ENCODE data around the gene WNT7B.

WNT7B gene

DNA sequence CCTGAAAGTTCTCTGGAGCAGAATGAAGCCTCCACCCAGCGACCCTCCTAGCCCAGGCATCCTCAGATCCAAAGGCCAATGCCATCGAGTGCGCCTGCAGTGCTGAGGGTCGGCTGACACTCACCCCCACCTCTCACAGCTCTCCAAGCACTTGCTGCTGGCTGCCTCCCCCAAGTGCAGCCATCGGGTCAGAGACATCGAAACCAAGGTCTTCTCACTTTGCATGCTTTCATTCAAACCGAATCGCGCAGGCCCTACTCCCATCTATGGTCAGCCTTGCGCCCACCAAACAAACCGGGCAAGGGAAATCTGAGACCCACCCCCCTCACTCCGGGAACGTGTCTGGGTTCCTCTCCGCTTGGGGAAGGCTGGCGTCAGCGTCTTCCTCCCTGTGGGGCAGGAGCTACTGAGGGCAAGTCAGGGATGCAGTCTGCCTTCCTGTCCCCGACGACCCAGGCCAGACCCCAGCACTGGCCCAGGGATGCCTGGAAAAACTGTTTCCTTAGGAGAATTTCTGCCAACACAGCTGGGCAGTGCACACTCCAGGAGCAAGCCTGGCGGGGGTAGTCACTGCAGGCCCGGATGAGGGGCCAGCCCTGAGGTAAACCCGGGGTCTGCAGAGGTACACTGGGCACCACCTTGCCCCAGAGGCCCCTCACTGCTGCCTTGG, 7.0 kb downstream of the WNT7B start:
- DNase-seq = no peak

DNA sequence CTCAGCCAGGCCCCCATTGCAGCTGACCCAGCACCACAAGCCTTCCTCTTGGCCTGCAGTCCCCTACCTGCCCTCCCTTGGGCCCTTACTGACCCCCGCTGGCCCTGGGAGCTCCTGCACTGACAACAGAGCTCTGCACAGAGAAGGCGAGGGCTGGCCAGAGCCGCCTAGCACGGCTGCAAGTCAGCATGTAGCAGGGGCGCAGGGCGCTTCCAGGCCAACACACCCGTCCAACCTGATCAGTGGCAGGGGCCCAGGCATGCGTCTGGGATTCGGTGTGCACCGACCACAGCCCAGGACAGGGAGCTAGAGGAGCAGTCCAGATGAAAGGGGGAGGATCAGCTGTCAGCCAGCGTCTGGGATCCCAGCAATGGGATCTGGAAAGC, 7.6 kb downstream of the WNT7B start:
- no peak for DNase-seq

DNA sequence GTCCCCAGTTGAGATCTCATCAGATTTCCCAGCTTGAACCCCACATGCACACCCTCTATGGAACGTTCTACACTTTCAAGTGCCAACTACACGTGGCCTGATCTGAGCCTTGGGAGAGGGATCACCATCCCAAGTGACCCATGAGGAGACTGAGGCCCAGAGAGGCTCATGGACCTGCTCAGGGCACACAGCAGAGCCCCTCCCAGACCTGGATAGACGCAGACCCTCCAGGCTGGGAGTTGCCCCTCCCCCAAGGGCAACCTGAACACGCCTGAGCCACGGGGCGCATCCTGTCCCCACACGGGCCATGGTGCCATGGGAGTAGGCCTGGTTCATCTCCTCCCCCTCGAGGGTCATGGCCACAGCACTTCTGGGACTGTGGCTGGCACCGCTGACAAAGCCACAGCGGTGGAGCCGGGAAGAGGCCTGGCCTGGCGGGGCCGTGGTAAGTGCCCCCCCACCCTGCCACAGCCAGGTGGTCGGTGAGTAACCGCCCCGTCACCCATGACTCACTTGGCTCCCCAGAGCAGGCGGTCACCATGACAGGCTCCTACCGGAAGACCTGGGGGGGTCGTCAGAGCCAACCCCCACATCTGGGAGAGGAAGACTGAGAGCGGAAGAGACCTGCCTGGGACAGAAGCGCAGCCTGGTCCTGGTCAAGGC, 8.1 kb downstream of the WNT7B start:
- no peak for DNase-seq

DNA sequence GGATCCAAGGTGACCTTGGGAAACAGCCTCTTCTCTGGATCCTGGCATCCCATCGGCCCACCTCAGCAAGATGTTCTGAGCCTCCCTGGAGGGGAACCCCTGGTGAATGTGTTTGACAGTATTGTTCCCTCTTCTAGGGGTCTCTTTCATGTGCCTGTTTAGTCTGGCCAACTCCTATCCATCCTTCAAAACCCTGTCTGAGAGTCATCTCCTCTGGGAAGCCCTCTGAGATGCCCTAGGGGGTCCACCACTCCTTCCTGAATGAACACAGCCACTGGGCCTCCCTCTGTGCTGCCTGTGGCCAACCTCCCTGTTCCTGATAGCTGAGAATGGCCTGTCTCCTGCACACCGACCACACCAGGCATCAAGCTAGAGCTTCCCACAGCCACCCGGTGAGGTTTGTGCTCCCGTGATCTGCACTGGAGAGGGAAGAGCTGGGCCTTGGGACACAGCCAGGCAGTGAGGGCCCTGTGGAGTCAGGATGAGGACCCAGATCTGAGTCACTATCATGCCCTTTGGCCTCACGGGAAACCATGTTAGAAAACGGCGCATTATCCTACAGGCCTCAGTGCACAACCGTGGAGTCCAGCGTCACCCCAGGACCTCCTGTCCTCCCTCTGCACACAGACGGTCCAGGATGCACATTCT, 8.8 kb downstream of the WNT7B start:
- DNase-seq = no peak

DNA sequence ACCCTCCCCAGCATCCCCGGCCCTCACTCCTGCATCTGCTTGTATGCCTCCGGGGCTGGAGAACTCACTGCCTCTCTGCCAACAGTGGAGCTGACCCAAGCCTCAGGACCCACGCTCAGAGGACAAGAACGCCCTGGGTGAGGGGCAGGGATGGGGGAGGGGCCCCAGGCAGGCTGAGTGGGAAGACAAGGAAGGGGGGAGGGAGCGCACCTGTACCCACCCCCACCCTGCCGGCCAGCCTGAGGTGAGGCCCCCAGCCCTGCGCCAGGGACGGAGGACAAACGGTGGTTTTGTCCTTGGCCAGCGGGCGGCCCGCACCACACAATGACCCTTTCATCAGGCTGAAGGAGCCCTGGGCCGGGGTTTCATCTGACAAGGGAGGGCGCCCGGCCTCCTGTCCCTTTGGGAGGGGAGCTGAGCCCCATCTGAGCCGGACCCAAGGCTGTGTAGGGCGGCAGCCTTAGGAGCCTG, 10.0 kb downstream of the WNT7B start:
- DNase-seq = no peak

DNA sequence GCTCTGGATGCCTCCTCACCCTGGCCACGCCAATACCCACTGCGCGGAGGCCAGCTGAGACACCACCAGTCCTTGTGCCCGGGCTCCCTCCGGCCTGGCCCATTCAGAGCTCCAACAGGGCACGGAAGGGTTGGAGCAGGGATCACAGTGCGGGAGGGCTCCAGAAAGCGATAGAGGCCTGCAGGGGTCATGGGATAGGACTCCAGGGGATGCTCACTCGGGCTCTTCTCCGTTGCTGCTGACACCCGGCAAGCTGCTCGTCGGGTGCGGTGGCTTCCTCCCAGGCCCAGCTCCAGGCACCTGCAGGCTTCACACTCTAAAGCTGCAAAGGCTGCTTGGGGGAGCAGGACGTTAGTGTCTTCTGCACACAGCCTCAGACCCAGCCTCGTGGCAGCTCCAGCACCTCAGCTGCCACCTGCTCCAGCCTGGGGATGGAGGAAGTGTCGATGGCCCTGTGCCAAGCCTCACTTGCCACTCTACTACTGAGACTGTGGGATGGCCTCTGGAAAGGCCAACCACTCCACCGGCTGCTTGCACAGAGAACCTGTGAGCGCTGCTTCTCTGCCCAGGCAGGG, 10.6 kb downstream of the WNT7B start:
- DNase-seq = no peak

DNA sequence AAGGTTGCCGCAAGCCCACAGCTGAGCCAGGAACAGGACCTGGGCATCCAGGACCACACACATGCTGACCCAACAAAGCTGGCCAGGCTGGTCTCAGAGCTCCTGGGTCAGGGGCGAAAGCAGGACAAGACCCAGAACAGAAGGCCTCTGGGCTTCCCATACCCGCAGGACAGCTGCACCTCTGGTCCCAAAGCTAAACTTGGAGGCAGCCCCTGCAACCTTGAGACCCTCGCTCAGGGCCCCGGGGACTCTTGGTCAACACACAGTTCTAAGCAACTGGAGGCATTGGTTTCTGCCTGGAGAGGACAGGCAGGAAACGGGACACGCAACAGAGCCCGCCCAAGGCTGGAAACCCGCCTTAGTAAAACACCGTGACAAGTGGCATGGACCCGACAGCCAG, 11.4 kb downstream of the WNT7B start:
- no peak for DNase-seq

DNA sequence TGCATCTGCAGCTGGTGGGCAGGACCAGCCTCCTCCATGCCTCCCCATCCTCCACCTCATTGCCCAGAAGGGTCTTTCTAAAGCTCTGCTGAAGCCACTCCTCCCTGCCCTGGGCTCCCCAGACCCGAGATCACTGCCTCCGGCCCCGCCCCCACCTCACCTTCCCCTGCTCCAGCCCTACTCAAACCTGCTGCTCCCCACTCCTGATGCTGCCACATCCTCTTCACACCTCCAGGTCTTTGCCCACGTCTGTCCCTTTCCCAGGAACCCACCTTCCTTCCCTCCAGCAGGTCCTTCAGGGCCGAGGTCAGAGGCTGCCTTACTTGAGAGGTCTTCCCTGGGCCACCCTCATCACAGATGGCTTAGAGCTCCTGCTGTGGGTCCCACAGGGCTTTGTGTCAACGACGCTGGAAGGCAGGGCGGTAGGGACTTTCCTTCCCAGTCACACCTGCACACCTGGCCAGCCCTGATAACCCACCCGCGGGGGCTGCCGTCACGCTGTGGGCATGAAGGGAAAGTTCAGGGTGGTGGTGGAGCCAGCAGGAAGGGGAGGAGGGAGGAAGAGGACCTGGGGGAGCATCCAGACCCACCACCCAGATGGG, 11.9 kb downstream of the WNT7B start:
- no peak for DNase-seq

DNA sequence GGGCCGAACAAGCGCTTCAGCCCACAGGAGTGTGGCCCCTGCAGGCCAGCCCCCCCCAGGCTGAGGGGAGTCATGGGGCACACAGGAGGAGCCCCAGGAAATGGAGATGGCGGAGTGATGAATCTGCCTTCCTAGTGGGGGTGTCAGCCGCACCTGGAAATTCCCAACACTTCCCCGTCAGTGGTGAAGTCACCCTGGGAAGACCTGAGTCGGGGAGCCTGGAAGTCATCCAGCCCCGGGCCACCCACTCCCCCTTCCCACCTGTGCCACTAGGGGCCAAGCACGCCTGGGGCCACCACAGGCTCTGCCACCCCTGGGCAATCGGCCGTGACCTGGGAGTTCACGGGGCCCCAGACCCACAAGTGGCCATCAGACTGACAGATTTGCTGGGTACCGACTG, 12.6 kb downstream of the WNT7B start:
- DNase-seq = no peak

DNA sequence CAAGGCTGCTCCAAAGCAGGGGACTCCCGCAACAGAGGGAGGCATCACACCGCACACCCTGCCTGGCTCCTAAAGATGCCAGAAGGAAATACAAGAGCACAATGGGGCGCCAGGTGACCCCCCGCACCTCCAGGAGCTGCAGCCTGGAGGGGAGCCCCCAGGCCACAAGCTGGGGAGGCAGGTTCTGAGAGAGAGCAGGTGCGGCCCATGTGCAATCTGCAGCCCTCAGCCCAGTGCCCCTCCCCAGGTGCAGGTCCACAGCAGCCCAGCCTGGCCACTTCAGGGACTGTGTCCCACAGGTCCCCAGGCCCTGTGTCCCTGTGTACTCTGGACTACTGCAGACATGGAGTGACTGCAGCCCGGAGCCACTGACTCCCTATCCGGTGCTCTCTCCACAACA, 13.1 kb downstream of the WNT7B start:
- no peak for DNase-seq

DNA sequence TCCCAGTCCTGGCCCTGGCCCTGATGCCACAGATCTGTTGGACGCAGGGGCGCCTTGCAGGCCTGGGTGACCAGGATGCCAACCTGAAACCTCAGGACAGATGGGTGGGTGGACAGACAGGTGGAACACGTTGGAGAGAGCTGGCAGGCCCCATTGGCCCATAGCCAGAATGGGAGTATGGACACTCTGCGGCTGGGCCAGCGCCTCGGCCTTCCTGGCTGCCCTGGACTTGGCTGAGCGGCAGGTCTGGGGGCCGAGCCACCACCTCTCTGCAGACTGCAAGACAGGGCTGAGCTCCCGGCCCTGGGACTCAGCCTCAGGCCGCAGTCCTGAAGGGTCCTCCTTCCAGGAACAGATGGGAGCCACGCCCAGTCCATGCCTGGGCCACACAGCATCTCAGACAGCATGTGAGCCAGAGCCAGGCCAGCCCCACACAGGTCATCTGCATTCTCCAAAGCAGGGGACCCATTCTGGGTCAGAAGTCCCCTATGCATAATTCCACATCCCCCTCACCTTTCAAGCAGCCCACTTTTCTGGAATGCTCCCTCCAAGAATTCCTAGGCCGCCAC, 14.1 kb downstream of the WNT7B start:
- DNase-seq = no peak

DNA sequence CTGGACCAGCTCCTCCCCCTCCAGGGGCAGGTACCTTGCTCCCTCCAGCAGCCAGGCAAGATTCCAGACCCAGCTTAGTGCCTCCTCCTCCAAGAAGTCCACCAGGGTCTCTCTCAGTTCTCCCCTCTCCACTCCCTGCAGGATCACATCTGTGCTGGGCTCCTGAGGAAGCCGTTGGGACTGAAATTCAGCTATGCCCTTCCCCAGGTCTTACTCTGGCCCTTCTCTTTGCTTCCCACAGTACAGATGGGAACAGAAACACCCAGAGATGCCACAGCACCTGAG, 14.6 kb downstream of the WNT7B start:
- no peak for DNase-seq

DNA sequence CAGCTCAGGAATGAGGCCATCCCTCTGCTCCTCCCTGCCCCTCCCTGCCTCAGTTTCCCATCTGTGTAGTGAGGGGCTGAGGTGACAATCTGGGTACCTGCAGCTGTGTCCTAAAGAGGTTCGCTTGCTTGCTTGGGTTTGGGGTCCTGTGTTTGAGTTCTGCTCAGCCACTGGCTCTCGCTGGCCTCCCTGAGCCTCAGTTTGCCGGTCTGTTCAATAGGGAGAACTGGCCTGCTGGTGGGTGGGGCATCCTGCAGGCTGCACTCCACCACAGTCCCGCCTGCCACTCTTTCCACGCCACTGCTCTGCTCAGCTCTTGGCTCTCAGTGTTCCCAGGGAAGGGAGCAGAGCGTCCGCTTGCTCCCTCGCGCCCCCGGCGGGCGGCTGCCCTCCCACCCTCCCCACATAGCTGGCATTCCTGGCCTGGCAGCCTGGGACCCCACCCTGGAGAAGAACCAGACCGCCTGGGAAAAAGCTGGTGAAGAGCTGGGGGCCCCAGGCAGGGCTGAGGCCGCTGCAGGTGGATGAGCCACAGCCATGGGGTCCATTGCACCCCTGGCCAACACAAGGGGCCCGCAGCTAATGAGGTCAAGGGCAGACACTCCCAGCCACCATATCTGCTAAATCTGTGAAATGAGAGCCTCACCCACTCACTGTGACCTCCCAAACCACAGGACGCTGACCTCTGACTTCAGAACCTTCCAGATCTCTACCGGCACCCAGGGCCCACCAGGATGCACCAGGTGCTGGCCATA, 15.1 kb downstream of the WNT7B start:
- no peak for DNase-seq

DNA sequence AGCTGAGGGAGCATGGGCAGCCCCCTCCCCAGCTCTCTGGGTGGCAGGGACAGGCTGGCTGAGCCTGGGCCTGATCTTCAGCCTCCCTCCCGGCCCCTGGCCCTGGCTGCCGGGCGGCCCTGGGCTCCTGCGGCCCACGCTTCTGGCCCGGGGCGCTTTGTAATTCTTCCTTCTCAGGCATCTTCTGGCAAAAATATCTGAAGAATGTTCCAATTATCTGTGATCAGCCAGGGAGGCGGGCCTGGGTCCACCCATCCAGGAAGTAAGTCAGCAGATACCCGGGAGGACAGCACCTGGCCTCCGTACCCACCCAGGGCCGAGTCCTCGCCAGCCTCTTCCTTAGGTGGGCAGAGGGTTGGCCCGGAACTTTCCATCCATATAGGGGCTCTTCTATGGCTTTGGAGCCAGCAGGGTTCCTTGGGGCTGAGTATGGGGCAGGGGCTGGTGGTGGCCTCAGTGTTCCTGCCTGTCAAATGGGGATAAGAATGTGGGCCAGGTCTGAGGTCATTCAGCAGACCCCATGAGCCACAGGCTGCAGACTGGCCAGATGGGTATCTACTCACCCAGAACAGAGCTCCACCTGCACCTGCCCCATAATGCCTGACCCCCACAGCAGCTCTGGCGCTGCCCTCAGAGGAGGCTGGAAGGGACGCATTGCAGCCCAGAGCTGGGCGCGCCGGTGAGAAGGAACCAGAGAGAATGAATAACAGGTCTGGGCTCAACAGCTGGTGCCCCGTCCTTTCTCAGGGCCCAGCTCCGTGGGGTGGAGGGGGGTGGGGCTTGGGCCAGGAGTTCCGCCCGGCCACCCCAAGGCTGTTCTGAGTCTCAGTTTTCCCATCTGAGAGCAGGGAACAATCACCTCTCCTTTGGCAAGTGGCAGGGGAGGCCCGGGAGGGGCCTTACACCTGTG, 16.2 kb downstream of the WNT7B start:
- no peak for DNase-seq

DNA sequence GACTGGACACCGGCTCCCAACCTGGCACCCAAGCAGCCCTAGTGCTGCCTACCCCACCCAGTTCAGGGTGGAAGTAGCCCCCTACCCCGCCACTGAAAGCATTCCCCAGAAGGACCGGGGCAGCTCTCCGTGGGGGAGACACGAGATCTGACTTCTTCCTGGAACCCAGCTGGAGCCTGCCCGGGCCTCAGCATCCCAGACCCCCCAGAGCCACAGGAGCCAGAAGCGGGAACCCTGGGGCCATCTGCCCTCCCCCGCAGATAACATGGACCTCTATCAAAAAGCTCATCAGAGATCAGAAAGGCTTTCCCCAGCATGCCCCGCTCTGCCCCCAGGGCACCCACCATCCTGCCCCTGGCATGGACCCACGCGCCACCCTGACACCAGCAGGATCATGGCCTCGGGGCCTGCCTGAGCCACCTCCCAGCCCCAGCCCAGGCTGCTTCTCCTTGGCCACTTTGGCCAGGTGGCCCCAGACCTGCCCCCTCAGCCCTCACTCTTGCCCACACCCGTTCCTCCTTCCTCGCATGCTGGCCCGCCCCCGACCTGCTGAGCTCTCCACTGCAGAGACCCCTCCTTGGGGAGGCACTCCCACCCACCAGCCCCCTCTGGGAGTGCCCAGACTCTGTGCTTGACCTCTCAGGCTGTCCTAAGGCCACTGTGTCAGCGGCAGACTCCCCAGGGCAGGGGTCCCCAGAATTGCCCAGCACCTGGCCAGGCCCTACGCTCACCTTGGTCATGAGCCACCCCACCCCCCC, 17.1 kb downstream of the WNT7B start:
- no peak for DNase-seq

DNA sequence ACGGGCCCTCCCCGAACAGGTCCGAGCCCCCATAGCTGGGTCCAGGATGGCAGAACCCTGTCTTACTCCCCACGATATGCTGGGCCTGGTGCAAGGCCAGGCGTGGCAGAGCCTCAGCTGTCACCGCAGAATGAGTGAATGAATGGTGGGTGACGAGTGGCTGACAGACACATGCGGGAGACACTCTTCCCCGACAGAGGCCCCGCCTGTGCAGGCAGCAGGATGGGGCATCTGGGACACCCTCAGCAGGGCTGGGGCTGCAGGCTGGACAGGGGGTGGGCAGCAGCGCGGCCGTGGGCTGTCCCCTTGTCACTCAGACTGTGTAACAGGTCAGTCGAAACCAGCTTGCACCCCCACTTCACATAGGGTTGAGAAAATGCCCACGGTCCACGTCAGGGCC, 18.0 kb downstream of the WNT7B start:
- DNase-seq = no peak

DNA sequence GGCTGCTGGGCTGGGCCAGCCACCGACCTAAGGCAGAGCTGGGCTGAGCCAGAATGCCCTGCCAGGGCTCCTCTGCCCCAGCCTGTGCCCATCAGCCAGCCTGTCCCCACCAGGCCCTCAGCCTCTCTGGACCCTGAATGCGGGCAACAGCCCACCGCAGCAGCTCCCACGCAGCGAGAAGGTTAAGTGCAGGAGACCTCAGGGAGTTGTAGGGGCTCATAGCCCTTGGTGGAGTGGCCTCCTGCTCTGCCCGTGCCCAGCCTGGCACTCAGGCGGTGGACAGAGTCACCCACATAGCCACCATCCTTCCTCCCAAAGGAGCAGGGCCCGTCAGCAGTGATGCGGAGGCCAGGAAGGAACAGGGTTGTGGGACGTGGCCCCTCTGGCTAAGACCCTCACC, 19.1 kb downstream of the WNT7B start:
- DNase-seq = no peak

DNA sequence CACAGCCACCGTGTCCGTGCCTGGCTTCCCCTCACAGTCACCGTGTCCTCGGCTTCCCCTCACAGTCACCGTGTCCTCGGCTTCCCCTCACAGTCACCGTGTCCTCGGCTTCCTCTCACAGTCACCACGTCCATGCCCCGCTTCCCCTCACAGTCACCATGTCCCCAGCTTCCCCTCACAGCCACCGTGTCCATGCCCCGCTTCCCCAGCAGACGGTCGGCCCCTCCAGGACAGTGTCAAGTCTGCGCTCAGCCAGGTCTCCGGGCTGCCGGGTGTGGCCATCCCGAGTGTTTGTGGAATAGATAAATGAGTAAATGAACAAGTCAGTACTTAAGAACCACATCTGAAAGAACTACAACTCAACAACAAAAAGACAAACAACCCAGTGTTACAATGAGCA, 23.8 kb downstream of the WNT7B start:
- DNase-seq = no peak

DNA sequence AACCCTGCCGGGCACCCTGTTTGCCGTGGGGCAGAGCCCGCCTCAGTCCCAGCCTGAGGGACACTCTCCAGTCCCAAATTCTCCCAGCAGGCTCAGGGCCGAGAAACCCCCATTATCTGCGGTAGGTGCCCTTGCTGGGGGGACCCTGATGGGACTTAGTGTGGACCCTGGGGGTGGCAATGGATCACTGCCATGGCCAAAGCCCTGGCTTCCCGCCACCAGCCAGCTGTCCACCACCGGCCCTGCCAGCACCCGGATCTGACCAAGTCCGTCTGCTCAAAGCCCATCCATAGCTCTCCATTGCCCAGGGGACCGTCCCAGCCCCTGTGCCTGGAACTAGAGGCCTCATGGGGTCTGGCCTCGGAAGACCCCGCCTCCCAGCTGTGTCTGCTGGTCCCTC, 24.4 kb downstream of the WNT7B start:
- DNase-seq = no peak

DNA sequence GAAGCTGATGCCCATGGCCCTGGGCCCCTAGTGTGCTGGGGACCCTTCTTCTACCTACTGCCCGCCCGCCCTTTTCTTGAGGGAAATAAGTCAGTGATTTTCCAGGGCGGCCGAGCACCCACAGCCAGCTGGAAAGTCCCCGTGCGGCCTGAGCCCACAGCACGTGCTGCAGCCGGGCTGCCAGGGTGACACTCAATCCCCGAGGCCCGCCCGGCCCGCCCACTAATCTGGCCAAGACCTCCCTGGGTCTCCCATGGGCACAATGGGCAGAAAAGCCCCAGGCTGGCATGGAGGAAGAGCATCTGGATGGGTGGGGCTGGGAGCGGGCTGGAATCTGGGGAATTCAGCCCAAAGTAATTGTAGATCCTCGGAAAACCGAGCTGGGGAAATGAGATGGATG, 24.8 kb downstream of the WNT7B start:
- no peak for DNase-seq

DNA sequence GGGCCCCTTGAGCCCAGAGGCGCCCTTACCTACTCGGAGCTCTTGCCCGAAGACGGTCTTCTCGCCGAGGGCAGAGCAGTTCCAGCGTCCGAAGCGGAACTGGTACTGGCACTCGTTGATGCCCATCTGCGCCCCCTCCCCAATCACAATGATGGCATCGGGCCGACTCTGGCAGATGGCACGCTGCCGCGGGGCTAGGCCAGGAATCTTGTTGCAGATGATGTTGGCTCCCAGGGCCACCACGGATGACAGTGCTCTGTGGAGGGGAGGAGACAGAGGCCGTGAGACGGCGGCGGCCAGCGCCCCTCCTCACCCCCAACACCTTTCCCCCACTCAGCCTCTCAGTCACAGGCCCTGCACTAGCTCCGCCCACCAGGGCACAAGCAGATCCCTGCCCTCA, 27.1 kb downstream of the WNT7B start:
- no peak for DNase-seq
